ENCODE results near the gene EHHADH.
"Not testable (repeated sequence)": the region's sequence is repeated elsewhere in the genome, so short reads cannot be mapped to it uniquely, and the experiment has no call there.

DNA sequence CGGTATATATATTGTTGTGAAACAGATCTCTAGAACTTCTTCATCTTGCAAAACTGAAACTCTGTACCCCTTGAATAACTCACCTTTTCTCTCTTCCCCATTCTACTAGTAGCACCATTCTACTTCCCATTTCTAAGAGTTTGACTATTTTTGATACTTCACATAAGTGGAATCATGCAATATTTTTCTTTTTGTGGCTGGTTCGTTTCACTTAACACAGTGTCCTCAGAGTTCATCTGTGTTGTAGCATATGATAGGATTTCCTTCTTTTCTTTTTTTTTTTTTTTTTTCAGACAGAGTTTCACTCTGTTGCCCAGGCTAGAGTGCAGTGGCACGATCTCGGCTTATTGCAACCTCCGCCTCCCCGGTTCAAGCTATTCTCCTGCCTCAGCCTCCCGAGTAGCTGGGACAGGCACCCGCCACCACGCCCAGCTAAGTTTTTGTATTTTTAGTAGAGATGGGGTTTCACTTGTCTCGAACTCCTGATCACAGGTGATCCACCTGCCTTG, 46.1 kb upstream of the EHHADH start:
- TF ChIP-seq, protein P1, sequence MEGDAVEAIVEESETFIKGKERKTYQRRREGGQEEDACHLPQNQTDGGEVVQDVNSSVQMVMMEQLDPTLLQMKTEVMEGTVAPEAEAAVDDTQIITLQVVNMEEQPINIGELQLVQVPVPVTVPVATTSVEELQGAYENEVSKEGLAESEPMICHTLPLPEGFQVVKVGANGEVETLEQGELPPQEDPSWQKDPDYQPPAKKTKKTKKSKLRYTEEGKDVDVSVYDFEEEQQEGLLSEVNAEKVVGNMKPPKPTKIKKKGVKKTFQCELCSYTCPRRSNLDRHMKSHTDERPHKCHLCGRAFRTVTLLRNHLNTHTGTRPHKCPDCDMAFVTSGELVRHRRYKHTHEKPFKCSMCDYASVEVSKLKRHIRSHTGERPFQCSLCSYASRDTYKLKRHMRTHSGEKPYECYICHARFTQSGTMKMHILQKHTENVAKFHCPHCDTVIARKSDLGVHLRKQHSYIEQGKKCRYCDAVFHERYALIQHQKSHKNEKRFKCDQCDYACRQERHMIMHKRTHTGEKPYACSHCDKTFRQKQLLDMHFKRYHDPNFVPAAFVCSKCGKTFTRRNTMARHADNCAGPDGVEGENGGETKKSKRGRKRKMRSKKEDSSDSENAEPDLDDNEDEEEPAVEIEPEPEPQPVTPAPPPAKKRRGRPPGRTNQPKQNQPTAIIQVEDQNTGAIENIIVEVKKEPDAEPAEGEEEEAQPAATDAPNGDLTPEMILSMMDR (IDR thresholded peaks at IDR 0.05; ENCODE audit: low read length) = not testable (repeated sequence)
- not testable (repeated sequence) for TF ChIP-seq EZH2 (IDR thresholded peaks at IDR 0.05; ENCODE audit: borderline replicate concordance, low read length)

Data from OCI-LY1 (cell line).